Jurkat, Clone E6-1 (cell line): ENCODE measurements around the gene GPR142.

Experiments used
- DNase-seq: peaks from one replicate; pipeline ENCODE4 v3.0.0-alpha.2; 2011; ENCODE audit warnings: low read depth, low spot score
- H3K4me3 ChIP-seq: 2 replicates; pipeline ENCODE4 v1.5.1; 2011; ENCODE audit warnings: mild to moderate bottlenecking, low read length, control low read depth, moderate library complexity

GPR142 gene

DNA sequence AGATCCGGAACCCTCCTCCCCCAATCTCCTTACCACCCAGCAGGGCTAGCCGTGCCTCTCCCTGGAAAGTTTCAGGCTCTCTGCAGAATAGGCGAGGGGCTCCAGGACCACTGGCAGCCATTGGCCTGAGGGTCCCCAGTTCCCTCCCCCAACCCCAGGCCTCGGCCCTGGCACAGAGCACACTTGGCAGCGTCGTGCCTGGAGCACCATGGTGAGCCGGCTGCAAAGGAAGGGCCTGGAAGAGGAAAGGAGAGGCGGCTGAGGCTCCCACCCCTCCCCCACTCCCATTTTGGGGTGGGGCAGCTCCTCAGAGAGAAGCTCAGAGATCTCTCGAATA lies 5.3 kb upstream of the GPR142 start:
- DNase-seq: no peak
- no peak overlapping the region for H3K4me3 ChIP-seq

DNA sequence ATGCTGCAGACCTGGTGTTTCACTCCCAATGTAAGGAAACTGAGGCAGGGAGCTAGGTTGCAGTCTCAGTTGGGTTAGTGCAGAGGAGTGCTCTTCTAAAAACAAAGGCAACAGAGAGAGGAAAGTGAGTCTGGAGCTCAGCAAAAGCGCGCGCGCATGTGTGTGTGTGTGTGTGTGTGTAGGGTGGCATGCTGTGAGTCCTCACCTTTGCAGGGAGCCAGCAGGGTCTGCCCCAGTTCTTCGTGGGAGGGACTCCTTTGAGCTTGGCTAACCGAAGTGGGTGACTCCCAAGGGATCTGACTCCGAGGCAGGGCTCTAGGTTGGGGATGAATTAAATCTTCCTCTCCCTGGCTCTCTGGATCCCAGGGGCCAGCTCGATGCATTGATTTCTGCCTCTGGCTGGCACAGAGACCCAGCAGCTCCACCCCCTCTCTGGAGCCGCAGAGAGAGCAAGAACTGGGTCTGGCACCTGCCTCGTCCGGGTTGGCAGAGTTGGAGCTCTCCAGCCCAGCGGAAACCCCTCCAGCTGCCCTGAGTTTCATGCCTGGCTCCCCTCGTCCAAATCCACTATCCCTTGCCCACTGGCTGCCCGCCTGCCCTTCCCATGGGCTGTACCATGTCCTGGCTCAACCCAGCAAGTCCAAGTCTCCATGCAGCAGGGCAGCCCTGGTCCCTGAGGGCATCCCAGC lies 4.4 kb upstream of the GPR142 start:
- no peak for DNase-seq
- H3K4me3 ChIP-seq: no peak overlapping the region

DNA sequence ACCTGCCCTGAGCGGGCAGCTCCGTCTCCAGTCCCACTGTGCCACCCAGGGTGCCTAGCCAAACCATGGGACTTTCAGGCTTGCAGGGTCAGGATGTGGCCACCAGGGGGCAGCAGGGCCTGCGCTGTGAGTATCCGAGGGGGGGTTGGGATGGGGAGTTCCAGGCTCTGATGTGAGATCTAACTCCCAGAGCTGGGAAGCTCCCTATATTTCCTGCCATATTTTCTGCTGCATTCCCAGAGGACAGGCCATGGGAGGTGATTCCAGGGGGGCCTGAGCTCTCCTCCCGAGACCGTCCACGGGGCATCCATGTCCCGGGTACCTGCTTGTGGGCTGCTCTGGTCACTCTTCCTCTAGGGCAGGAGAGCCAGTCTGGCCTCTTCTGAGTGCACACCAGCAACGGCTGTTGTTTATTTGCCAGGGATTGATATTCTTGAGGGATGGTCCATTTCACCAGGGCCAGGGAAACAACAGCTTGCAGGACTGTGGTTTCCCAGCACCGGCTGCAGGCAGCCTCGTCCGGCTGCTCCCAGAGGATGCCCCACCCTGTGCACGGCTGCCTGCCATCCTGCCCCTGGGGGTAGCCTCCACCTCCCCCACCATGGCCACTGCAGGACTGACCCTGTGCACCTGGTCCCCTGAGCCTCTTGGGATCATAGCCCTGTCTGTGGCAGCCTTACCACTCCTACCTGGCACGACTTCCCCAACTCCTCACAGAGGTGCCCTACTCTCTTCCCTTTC lies 1.2 kb downstream of the GPR142 start:
- DNase-seq: no peak
- no peak overlapping the region for H3K4me3 ChIP-seq

DNA sequence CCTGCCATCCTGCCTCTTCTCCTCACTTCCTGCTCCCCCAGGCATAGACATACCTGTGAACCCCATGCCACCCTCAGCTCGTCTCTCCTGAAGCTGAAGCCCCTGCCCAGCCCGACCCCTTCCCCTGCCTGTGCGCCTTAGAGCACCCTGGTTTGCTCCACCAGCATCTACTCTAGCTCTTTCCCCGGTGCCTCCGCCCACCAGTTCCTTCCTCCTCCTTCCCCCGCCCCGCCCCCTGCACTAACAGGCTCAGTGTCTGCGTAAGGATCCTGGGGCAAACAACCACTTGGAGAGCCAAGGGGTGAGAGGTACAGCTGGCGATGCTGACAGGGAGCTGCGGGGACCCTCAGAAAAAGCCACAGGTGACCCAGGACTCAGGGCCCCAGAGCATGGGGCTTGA lies 1.9 kb downstream of the GPR142 start:
- no peak overlapping the region for H3K4me3 ChIP-seq
- no peak for DNase-seq

DNA sequence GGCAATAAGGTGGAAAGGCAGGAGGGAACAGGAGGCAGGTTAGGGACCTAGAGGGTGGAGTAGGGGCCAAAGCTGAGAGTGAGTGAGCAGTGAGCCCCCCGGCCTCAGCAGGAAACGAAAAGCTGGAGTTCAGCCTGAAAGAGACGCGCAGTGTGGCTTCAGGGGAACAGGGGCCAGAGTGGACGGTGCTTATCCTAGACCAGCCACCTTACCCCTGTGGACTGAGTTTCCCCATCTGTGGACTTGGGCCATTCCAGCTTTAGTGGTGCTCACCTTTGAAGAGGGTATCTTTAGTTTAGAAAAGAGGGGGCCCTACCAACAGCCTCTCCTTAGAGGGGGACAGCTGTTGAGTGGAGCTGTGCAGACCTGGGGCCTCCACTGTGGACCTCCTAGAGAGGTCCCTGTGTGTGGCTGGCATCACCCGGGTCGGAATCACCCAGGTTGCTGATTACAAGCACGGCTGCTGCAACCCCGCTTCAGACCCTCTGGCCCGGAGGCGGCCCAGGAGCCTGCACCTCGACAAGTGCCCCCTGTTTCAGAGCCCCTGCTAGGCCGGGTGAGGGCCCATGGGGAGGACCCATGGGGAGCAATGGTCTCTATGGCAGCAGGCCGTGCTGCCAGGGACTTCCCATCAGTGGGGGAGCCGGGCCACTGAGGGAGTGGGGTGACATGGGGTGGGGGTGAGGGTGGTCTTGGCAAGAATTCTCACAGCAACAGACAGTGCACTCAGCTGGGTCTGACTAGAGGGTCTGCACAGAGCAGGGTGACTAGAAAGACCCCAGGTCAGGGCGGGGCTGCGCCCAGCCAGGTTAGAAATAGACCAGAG lies 2.6 kb downstream of the GPR142 start:
- no peak for DNase-seq
- H3K4me3 ChIP-seq: no peak overlapping the region

DNA sequence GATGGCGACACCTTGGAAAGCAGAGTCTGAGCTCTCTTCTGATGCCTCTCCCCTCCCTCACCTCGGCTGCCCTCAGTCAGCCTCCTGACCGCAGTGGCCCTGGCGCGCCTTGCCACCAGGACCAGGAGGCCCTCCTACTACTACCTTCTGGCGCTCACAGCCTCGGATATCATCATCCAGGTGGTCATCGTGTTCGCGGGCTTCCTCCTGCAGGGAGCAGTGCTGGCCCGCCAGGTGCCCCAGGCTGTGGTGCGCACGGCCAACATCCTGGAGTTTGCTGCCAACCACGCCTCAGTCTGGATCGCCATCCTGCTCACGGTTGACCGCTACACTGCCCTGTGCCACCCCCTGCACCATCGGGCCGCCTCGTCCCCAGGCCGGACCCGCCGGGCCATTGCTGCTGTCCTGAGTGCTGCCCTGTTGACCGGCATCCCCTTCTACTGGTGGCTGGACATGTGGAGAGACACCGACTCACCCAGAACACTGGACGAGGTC lies 4.4 kb downstream of the GPR142 start:
- H3K4me3 ChIP-seq: no peak overlapping the region
- DNase-seq: no peak

DNA sequence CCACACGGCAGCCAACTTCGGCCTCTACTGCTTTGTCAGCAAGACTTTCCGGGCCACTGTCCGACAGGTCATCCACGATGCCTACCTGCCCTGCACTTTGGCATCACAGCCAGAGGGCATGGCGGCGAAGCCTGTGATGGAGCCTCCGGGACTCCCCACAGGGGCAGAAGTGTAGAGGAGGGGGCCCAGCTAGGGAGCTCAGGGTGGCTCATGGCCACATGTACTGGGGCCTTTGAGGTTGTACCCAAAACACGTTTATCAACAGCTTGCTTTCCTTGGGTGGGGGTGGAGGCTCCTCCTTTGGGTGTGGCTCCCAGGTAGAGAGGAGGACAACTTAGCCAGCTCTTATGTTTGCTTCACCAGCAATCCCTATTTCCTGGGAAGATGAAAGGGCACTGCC lies 5.1 kb downstream of the GPR142 start:
- no peak overlapping the region for H3K4me3 ChIP-seq
- DNase-seq: no peak

DNA sequence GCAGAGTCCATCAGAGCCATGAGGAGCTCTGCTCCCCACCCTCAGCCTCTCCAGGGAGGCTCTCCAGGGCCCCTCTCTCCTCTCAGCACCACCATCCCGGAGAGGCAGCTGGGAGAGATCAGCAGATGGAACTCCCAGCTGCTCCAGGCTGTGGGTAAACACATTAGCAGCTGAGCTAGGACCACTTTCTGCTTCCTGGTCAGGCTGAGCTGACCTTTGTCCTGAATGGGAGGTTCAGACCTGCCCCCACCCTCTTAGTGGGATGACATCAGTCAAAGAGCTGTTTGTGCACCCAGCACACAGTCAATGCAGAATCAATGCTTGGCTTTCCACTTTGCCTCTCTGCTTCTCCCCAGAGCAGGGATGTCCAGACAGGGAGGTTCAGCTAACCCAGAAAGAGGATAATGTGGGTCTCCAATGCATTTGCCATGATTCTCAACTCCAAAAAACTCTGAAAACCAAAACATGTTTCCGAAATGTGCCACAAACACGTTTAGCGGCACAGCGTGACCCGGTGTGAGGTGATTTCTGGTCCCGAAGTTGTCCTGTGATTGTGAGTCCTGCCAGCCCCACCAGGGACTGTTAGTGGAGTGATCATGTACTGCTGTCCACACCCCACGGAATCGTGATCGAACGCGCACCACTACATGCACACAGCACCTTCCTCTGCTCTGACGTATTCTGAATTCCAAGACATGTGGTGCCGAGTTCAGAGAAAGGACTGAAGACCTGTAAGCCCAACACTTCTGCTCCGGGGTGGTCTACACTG lies 6.7 kb downstream of the GPR142 start:
- no peak overlapping the region for H3K4me3 ChIP-seq
- DNase-seq: no peak

DNA sequence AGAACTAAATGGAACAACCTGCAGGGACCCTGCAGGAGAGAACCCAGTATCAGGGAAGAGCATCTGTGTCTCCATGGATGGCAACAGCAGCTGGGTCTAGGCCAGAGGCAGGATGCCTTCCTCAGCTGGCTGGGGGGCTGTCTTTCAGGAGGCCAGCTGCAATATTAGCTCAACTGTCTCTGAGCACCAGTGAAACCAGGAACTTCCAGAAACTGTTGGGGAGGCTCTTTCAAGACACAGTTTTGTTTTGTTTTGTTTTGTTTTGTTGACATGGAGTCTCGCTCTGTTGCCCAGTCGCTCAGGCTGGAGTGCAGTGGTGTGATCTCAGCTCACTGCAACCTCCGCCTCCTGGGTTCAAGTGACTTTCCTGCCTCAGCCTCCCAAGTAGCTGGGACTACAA lies 7.6 kb downstream of the GPR142 start:
- H3K4me3 ChIP-seq: no peak overlapping the region
- no peak for DNase-seq

DNA sequence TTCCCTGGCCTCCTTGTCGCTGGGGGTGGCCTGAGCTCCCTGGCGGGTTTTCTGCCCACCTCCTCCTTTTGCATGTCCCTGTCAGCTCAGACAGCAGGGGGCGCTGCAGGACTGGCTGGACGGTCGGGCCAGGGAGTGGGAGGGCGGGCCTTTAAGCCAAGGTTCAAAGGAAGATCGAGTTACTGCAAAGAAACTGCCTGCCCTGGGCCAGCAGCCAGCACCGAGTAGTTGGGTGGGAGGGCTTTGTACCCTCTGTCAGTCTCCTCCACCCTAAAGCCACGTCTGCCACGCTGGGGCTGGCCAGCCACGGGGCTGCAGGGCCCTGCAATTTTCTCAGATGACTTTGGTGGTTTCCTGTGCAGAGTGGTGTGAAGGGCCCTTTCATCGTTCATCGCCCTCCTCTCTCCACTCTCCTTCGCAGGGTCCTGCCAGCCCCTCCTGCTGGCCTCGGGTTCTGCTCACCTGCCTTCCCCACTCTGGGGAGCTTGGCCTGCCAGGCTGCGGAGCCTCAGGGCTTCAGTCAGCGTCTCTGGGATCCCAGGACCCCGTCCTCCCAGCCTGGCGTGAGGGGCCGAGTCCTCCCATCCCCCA lies 12.3 kb downstream of the GPR142 start:
- peak overlapping the region; percentile 13; the same call in 1 of the 2 replicates for H3K4me3 ChIP-seq
- peak; percentile 71 for DNase-seq

DNA sequence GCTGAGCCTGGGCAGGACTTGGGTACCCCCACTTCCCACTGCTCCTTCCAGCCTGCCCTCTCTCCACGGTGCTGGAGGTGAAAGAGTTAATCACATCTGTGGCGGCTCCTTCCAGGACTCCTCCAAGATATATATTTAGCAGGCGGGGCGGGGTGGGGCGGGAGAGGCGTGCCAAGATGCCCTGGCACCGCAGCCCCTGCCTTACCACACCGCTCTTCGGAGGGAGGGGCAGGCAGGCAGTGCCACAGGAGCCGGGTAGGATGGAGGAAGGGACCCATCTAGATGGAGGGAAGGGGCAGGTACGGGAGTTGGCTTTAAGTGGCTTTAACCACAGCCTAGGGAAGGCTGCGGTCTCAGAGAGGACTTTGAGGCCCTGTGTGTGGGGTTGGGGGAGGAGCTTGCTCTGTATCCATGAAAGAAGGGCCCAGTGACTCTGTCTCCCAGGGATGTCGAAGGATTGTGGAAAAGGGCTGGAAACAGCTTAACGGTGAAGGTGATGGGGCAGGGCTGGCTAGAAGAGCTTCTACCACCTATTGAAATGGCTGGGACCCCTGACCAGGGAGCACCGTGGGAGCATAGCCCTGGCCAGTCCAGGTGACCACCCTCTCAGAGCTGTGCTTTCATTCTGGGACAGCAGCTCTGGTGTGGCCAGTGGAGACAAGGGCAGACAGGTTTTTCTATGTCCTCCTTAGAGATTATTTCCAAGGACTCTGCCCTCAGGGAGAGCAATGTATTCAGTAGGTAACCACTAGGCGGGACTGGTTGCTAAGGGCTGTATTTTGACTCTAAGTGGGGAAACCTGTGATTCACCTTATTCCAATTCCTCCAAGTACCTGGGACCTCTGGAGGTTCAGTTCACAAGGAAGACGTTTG lies 13.0 kb downstream of the GPR142 start:
- DNase-seq: peak; percentile 44
- H3K4me3 ChIP-seq: no peak overlapping the region; the same call in 1 of the 2 replicates

DNA sequence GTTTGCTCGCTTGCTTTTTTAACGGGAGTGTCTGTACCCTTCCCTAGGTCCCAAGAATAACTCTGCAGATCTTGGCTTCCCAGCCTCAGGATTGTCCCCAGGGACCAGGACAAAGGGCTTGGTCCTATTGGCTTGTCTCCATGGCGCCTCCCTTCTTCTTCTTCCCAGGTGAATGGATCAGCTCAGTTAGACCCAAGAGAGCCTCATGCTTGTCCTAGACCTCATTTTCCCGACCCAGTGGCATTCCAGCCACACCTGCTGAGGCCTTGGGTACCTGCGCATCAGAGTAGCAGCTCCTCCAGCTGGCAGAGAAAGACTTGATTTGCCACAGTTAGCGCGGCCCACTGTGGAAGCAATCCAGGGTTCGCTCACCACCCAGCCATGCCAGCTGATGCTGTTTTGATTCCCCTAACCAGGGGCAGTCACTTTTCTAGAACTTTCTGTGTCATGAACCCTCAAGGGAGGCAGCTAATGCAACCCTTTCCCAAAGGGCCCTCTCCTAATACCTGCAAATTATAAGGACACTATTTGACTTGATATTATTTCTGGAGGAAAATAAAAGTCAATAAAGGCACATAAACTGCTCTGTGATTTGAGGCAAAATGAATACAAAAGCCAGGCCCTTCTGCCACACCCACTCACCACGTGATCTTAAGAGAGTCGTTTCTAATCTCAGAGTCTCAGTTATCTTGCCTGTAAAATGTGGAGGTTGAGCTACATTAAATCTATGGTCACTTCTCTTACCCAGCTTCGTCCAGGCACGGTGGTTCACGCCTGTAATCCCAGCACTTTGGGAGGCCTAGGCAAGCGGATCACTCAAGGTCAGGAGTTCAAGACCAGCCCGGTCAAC lies 13.9 kb downstream of the GPR142 start:
- DNase-seq: no peak
- H3K4me3 ChIP-seq: no peak overlapping the region

DNA sequence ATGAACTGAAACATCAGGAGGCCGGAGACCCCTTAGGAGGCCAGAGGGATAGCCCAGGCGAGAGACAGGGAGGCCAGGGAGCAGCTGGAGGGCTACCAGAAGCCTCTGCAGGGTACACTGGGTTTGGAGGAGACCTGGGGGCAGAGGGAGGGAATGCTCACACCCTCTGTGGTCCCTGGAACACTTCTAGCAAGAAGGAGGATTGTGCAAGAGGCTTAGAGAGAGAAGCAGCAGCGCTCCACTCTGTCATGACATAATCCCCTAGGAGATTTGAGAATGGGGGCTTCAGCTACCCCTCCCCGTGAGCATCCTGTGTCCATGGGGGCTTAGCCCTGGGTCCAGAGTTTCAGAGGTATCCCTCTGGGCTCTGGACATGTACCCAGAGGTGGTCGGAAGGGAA lies 15.8 kb downstream of the GPR142 start:
- no peak for DNase-seq
- no peak overlapping the region for H3K4me3 ChIP-seq

DNA sequence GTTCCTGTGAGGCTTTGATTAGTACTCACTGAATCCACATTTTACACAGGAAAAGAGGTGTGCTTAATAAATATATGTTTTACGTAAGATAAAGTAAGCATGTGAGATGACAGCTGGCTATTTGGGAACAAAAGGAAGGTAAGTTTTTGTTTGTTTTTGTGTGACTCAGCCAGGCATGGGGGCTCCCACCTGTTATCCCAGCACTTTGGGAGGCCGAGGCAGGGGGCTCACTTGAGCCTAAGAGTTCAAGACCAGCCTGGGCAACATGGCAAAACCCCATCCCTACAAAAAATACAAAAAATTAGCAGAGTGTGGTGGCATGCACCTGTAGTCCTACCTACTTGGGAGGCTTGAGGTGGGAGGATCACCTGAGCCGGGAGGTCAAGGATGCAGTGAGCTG lies 17.9 kb downstream of the GPR142 start:
- DNase-seq: no peak
- H3K4me3 ChIP-seq: no peak overlapping the region

DNA sequence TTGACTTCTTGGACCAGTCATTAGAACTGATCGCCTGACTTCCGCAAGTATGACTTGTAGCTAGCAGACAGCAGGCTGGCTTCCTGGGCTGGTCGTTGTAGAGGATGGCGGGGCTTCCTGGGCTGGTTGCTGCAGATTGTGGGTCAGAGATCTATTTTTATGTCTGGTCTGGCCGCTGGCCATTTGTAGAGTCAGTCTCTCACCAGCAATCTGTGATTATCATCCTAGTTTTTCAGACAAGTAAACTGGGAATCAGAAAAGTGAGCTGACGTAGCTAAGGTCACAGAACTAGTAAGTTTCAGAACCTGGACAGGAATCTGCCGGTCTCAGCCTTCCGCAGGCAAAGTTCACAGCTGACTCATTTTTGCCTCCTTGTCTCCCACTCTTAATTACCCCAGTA lies 19.1 kb downstream of the GPR142 start:
- H3K4me3 ChIP-seq: no peak overlapping the region
- DNase-seq: no peak

DNA sequence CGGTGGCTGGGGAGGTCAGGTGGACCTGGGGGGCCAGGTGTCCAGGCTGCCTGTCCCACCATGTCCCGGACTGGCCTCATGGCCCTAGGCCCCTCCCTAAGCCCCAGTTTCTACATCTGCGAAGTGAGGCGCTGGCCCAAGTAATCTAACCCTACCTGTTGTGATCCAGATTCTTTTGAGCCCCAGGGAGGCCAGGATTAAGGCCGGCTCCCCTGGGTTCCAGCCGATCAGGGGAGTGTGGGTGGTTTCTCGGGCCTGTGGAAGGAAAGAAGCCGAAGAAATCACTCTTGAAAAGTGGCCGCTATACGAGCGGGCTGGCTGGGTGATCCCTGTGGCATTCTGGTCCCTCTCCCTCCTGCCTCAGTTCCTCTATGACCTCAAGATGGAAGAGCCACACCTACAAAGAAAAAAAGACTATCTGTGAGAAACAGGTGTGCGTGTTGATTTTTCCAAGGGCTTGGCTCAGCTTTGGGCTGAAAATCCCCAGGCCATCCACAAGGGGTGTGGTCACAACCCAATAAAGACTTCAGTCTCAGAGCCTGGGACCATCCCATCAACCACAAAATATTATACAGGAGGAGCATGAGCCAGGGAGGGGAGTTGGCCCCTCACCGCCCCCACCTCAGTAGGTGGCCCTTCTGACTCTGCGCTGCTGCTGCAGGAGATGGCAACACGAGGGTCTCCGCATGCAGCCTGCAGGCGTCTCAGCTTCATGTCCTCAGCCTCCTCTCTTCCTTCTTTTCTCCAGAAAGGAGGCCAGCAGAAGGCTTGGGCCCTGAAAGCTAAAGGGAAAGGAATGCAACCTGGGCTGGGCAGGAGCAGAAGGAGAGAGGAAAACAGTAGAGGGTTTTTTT lies 20.3 kb downstream of the GPR142 start:
- no peak for DNase-seq

More for the DNA sequence above, 20.3 kb downstream of the GPR142 start:
- no peak overlapping the region for H3K4me3 ChIP-seq
